Measurements from ENCODE around the gene ITIH2. TPM values are rescaled to one million over a fixed set of nuclear protein-coding genes. Genes with fewer than 3 reads are reported as not detected.

Gene ITIH2
- total and polyA plus RNA-seq, 9 of the 15 experiments (the other 6 are each of a cell fraction or from before 2014, with no cell fraction given) = 0.66 TPM; not detected in 8

GRCh38 chr10:7787857-7788638 lies 84.9 kb downstream of the ITIH2 start, which contains the start of the genes ATP5F1C and KIN (continued):
- TF ChIP-seq SMAD3 (CRISPR knock-in tag; conservative IDR thresholded peaks at IDR 0.05) (no peak), RBM22 (IDR thresholded peaks at IDR 0.05; ENCODE audit: low read depth, low read length, poor library complexity, severe bottlenecking) (peak; percentile 22), POLR2B (IDR thresholded peaks at IDR 0.05; ENCODE audit: low read depth, partially characterized antibody) (peak; percentile 95), RUNX1 (IDR thresholded peaks at IDR 0.05; ENCODE audit: low read depth) (no peak), NCOA1 (IDR thresholded peaks at IDR 0.05; ENCODE audit: low read depth) (no peak), ARID4B (CRISPR knock-in tag; IDR thresholded peaks at IDR 0.05) (peak; percentile 84), TGIF2 (CRISPR knock-in tag; IDR thresholded peaks at IDR 0.05) (0 out of 2 replicates have a peak, but pooled peaks have one; percentile 42), MYNN (IDR thresholded peaks at IDR 0.05) (0 out of 2 replicates have a peak, but pooled peaks have one; percentile 23), MYNN (CRISPR knock-in tag; IDR thresholded peaks at IDR 0.05) (no peak), MGA (IDR thresholded peaks at IDR 0.05) (no peak), RBBP5 (IDR thresholded peaks at IDR 0.05; ENCODE audit: borderline replicate concordance, insufficient read depth, low read length, poor library complexity, severe bottlenecking) (peak; percentile 75)

Data from K562 (cell line).